ENCODE results near the gene LRIT1. TPM values are rescaled to one million over a fixed set of nuclear protein-coding genes. Genes with fewer than 3 reads are reported as not detected.

The LRIT1 gene
- polyA plus RNA-seq, 1 donor (not counting 4 experiments of a cell fraction or from before 2014, with no cell fraction given) = not detected

GRCh38 chr10:84205049-84205852, 36.1 kb downstream of the LRIT1 start:
- Histone ChIP-seq H3K9ac (ENCODE audit: control insufficient read depth, extremely low read depth, insufficient read depth, low read length) (no peak overlapping the region), H3K79me2 (ENCODE audit: control insufficient read depth, insufficient read depth, low read length) (no peaks in the 10 kb centered on the region), H3K4me1 (ENCODE audit: control insufficient read depth, extremely low read depth, insufficient read depth, low read length) (no peaks in the 10 kb centered on the region), H2AFZ (ENCODE audit: control insufficient read depth, low read length) (no peak overlapping the region), H3K27ac (ENCODE audit: control insufficient read depth, insufficient read depth, low read length) (no peak overlapping the region), H3K27me3 (ENCODE audit: control insufficient read depth, extremely low read depth, insufficient read depth, low read length) (peaks cover 4% of the 10 kb centered on the region), H3K36me3 (ENCODE audit: control insufficient read depth in 2 of 2, extremely low read depth in 1 of 2, insufficient read depth in 2 of 2, low read length in 2 of 2) (no peaks in the 10 kb centered on the region), H3K9me3 (ENCODE audit: control insufficient read depth, low read depth, low read length) (no peaks in the 10 kb centered on the region), H3K4me2 (ENCODE audit: control insufficient read depth, extremely low read depth, insufficient read depth, low read depth, low read length) (no peak overlapping the region), H4K20me1 (ENCODE audit: control insufficient read depth, extremely low read depth, insufficient read depth, low read length) (no peaks in the 10 kb centered on the region), H3K9me1 (ENCODE audit: control insufficient read depth, extremely low read depth, insufficient read depth, low read length) (no peaks in the 10 kb centered on the region), H3K4me3 (ENCODE audit: control insufficient read depth in 2 of 3, extremely low read depth in 1 of 3, insufficient read depth in 2 of 3, low read depth in 1 of 3, low read length in 3 of 3) (no peak overlapping the region)
- dilution Hi-C loops (cut with MboI; ENCODE audit: extremely low pct_ligation_motif_present, low sequenced_read_pairs) = loop anchor here (10.0 kb wide), 1 partner anchor 60 kb away; no protein-coding TSS in a partner anchor
- FAIRE-seq (peak; percentile 85), DNase-seq (ENCODE audit: low read depth, low spot score) (no peak)
- TF ChIP-seq CTCF (optimal IDR thresholded peaks at IDR 0.05 in 1 of 3, IDR thresholded peaks at IDR 0.05 in 1 of 3, conservative IDR thresholded peaks at IDR 0.05 in 1 of 3; ENCODE audit: extremely low read depth in 1 of 3, insufficient read depth in 2 of 3, low read length in 3 of 3) (peak; percentile 98 to 99 (median 98)), EZH2 (IDR thresholded peaks at IDR 0.05; ENCODE audit: low read length) (no peak)

- H3K9ac ChIP-seq (ENCODE audit: control insufficient read depth, extremely low read depth, insufficient read depth, low read length) = no peak overlapping the region
- H3K9me1 ChIP-seq (ENCODE audit: control insufficient read depth, extremely low read depth, insufficient read depth, low read length) = no peaks in the 10 kb centered on the region
- peaks cover 4% of the 10 kb centered on the region for H3K27me3 ChIP-seq (ENCODE audit: control insufficient read depth, extremely low read depth, insufficient read depth, low read length)
- H3K79me2 ChIP-seq (ENCODE audit: control insufficient read depth, insufficient read depth, low read length) = no peaks in the 10 kb centered on the region
- no peak overlapping the region for H2AFZ ChIP-seq (ENCODE audit: control insufficient read depth, low read length)
- DNase-seq (ENCODE audit: low read depth, low spot score) = no peak
- no peak for TF ChIP-seq CTCF (optimal IDR thresholded peaks at IDR 0.05 in 1 of 3, IDR thresholded peaks at IDR 0.05 in 1 of 3, conservative IDR thresholded peaks at IDR 0.05 in 1 of 3; ENCODE audit: extremely low read depth in 1 of 3, insufficient read depth in 2 of 3, low read length in 3 of 3)
- no peak for TF ChIP-seq EZH2 (IDR thresholded peaks at IDR 0.05; ENCODE audit: low read length)
- H3K4me3 ChIP-seq (ENCODE audit: control insufficient read depth in 2 of 3, extremely low read depth in 1 of 3, insufficient read depth in 2 of 3, low read depth in 1 of 3, low read length in 3 of 3) = no peak overlapping the region
- H3K4me1 ChIP-seq (ENCODE audit: control insufficient read depth, extremely low read depth, insufficient read depth, low read length) = no peaks in the 10 kb centered on the region
- no peak overlapping the region for H3K4me2 ChIP-seq (ENCODE audit: control insufficient read depth, extremely low read depth, insufficient read depth, low read depth, low read length)
- dilution Hi-C loops (cut with MboI; ENCODE audit: extremely low pct_ligation_motif_present, low sequenced_read_pairs) = loop anchor here (10.0 kb wide), 1 partner anchor 60 kb away; no protein-coding TSS in a partner anchor
- H3K27ac ChIP-seq (ENCODE audit: control insufficient read depth, insufficient read depth, low read length) = no peak overlapping the region
- no peak for FAIRE-seq
- H4K20me1 ChIP-seq (ENCODE audit: control insufficient read depth, extremely low read depth, insufficient read depth, low read length) = no peaks in the 10 kb centered on the region
- H3K9me3 ChIP-seq (ENCODE audit: control insufficient read depth, low read depth, low read length) = no peaks in the 10 kb centered on the region
- no peaks in the 10 kb centered on the region for H3K36me3 ChIP-seq (ENCODE audit: control insufficient read depth in 2 of 2, extremely low read depth in 1 of 2, insufficient read depth in 2 of 2, low read length in 2 of 2)
Measured at GRCh38 chr10:84204610-84205009, 36.7 kb downstream of the LRIT1 start.
